ENCODE measurements around the gene ZBTB8B. TPM values are rescaled to one million over a fixed set of nuclear protein-coding genes. Genes with fewer than 3 reads are reported as not detected.
"Not testable (repeated sequence)": the region's sequence is repeated elsewhere in the genome, so short reads cannot be mapped to it uniquely, and the experiment has no call there.

The ZBTB8B gene
- total and polyA plus RNA-seq, 9 donors: under 0.01 to 0.18 (median 0.10) TPM

DNA sequence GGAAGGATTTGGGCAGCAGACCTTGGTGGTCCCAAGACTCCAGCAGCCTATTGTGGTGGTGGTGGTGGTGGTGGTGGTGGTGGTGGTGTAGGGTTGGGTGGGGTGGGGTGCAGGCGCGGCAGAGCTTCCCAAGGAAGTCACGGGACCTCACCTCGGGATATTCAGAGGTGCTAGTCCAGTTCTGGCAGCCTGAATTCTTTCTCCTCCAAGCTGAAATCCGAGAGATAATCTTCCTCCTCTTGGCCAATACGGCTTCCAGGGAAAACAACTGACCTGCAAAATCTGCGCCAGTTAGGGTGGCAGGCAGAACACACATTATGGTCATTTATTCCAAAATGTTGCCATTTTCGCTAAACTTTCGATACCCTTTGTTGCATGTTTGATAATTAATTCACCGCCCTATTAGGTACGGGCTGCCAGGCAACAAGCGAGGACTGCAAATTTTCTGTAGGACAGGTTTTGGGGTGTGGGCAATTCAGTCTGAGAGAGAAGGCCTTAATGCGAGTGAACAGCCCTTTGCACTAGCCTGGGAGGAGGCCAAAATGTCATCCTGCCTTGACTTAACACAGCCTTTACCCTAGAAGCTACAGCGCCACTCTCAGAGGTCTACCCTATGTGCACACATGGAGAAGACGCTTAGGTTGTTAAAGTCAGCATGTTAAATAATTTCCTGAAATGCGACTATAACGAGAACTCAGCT lies 37.5 kb upstream of the ZBTB8B start:
- 67 to 76% (median 69%) methylated on average over 16 to 17 of the region's 17 CpGs for WGBS, 3 donors
- no peaks in the 10 kb centered on the region for H3K27me3 ChIP-seq
- no peak overlapping the region for H3K4me3 ChIP-seq
- no peak for DNase-seq
- no peaks in the 10 kb centered on the region for H3K9me3 ChIP-seq
- H3K4me1 ChIP-seq (ENCODE audit: insufficient read depth): no peaks in the 10 kb centered on the region
- intact Hi-C loops (cut with DNase I): no loop called here
- no peak overlapping the region for H3K27ac ChIP-seq
- TF ChIP-seq CTCF (IDR thresholded peaks at IDR 0.05) (no peak), POLR2A (IDR thresholded peaks at IDR 0.05) (no peak), EP300 (IDR thresholded peaks at IDR 0.05) (no peak)
- H3K36me3 ChIP-seq: no peaks in the 10 kb centered on the region

DNA sequence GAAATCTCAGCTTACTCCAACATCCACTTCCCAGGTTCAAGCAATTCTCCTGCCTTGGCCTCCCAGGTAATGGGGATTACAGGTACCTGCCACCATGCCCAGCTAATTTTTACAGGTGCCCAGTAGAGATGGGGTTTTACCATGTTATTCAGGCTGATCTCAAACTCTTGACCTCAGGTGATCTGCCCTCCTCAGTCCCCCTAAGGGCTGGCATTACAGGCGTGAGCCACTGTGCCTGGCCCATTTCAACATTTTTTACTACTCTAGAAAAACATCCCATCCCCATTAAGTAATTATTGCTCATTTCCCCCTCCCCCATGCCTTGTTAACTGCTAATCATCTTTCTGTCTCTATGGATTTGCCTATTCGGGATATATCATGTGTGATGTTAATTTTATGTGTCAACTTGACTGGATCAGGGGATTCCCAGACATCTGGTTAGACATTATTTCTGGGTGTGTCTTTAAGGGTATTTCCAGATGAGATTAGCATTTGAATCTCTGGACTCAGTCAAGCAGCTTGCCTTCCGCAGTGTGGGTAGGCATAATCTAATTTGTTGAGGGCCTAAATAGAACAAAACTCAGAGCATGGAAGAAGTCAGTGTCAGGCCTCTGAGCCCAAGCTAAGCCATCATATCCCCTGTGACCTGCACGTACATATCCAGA lies 33.0 kb upstream of the ZBTB8B start:
- intact Hi-C loops (cut with DNase I): no loop called here
- TF ChIP-seq POLR2A (IDR thresholded peaks at IDR 0.05) (no peak), CTCF (IDR thresholded peaks at IDR 0.05) (no peak), EP300 (IDR thresholded peaks at IDR 0.05) (no peak)
- no peaks in the 10 kb centered on the region for H3K27me3 ChIP-seq
- no peaks in the 10 kb centered on the region for H3K36me3 ChIP-seq
- H3K27ac ChIP-seq: no peak overlapping the region
- no peaks in the 10 kb centered on the region for H3K4me1 ChIP-seq (ENCODE audit: insufficient read depth)
- WGBS, 3 donors: 79 to 83% (median 81%) methylated on average over 4 of the region's 4 CpGs
- no peak for DNase-seq
- no peak overlapping the region for H3K4me3 ChIP-seq
- H3K9me3 ChIP-seq: no peaks in the 10 kb centered on the region

DNA sequence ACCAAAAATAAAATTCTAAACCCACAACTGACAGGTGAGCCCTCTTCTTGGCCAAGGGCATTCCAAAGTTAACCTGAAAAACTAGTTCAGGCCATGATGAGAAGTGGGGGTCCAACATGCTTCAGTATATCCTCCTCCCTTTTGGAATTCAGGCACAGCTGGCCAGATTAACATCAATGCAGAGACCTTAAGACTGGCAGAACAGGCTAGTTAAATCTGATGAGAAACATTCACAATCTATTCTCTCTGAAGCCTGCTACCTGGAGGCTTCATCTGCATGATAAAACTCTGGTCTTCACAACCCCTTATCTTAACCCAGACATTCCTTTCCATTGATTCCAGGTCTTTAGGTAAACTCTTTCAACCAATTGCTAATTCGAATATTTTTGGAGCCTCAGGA lies 26.7 kb upstream of the ZBTB8B start:
- no peak overlapping the region for H3K4me3 ChIP-seq
- no peaks in the 10 kb centered on the region for H3K9me3 ChIP-seq
- TF ChIP-seq EP300 (IDR thresholded peaks at IDR 0.05) (no peak), POLR2A (IDR thresholded peaks at IDR 0.05) (no peak), CTCF (IDR thresholded peaks at IDR 0.05) (no peak)
- H3K27ac ChIP-seq: no peak overlapping the region
- no peaks in the 10 kb centered on the region for H3K27me3 ChIP-seq
- whole genome bisulfite sequencing, 3 donors: 64 to 79% (median 66%) methylated on average over 1 of the region's 1 CpG
- intact Hi-C loops (cut with DNase I): no loop called here
- no peak for DNase-seq
- no peaks in the 10 kb centered on the region for H3K36me3 ChIP-seq
- H3K4me1 ChIP-seq (ENCODE audit: insufficient read depth): no peaks in the 10 kb centered on the region

DNA sequence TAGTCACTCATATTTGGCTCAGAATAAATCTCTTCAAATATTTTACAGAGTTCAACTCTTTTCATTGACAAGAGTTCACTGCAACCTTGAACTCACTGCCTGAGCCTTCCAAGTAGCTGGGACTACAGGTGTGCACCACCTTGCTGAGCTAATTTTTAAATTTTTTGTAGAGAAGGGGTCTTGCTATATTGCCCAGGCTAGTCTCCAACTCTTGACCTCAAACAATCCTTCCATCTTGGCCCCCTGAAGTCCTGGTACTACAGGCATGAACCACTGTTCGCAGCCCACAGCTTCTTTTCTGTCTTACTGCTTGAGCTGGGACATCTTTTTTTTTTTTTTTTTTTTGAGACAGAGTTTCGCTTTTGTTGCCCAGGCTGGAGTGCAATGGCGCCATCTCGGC lies 26.1 kb upstream of the ZBTB8B start:
- 93 to 95% (median 94%) methylated on average over 4 of the region's 4 CpGs for WGBS, 3 donors
- H3K4me1 ChIP-seq (ENCODE audit: insufficient read depth); H3K9me3 ChIP-seq; DNase-seq; H3K36me3 ChIP-seq; H3K27me3 ChIP-seq; H3K27ac ChIP-seq; intact Hi-C loops (cut with DNase I); H3K4me3 ChIP-seq: not testable (repeated sequence)

DNA sequence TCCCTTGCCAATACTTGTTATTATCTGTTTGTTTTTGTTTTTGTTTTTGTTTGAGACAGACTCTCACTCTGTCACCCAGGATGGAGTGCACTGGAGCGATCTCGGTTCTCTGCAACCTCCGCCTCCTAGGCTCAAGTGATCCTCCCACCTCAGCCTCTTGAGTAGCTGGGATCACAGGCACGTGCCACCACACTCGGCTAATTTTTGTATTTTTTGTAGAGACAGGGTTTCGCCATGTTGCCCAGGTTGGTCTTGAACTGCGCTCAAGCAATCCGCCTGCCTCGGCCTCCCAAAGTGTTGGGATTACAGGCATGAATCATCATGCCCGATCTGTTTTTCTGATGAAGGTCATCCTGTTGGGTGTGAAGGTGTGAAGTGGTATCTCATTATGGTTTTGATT lies 23.4 kb upstream of the ZBTB8B start:
- not testable (repeated sequence) for H3K9me3 ChIP-seq; H3K4me3 ChIP-seq; H3K27me3 ChIP-seq; H3K27ac ChIP-seq; DNase-seq; H3K36me3 ChIP-seq; H3K4me1 ChIP-seq (ENCODE audit: insufficient read depth)
- intact Hi-C loops (cut with DNase I): loop anchor here in 1 of 4 donors (10.0 kb wide), 1 partner anchor 183 kb away; no protein-coding TSS in a partner anchor
- 89 to 94% (median 89%) methylated on average over 10 of the region's 10 CpGs for WGBS, 3 donors
